Transverse colon (tissue), 3 donors: ENCODE data around the gene HAPLN3.

Experiments used
- CTCF ChIP-seq, 5 experiments: fragments of 200-600 bp in 3 of 5; fragments of 450-650 bp in 2 of 5; sonication (generic) in 3 of 5; IDR thresholded peaks; 1 replicate in 2 of 5; 2 replicates in 3 of 5; pipeline ENCODE4 v1.5.1; 2016 to 2017; ENCODE audit warnings: antibody characterized with exemption in 5 of 5, inconsistent platforms in 3 of 5, mild to moderate bottlenecking in 2 of 5, moderate library complexity in 1 of 5
- EP300 ChIP-seq: sonication (generic); formaldehyde crosslinking; IDR thresholded peaks from one replicate; pipeline ENCODE4 v1.6.1; 2017; ENCODE audit warnings: antibody characterized with exemption, low read depth
- POLR2A ChIP-seq: fragments of 450-650 bp; IDR thresholded peaks from one replicate; pipeline ENCODE4 v1.6.1; 2016; ENCODE audit warnings: antibody characterized with exemption, mild to moderate bottlenecking, moderate library complexity

DNA sequence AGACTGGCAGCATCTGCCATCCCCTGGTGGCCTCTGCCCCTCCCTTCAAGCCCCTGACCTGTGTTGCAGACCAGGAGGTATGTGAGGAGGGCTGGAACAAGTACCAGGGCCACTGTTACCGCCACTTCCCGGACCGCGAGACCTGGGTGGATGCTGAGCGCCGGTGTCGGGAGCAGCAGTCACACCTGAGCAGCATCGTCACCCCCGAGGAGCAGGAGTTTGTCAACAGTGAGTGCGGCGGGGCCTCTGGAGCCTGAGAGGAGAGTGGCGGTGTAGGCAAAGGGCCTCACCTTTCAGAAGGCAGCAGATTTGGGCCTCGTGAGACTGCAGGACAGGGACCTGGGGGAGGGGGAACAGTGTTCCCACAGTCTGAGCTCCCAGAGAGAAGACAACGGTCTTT is 24.0 kb downstream of the HAPLN3 start:
- TF ChIP-seq CTCF (IDR thresholded peaks at IDR 0.05), result no peak
- no peak for TF ChIP-seq EP300
- TF ChIP-seq POLR2A, result no peak
